Prostate gland (tissue), 2 donors: ENCODE results near the gene DENND1B. TPM values are rescaled to one million over a fixed set of nuclear protein-coding genes. Genes with fewer than 3 reads are reported as not detected.

Experiments used
- DNase-seq: peaks from one replicate; pipeline ENCODE4 v3.0.0-alpha.2; 2019; ENCODE audit warnings: low spot score
- H3K27ac ChIP-seq, 2 donors: fragments of 200-600 bp; sonication (generic); 2 replicates each; pipeline ENCODE4 v1.5.1; 2017 to 2019
- H3K27me3 ChIP-seq: fragments of 200-600 bp; sonication (generic); replicated peaks from 2 replicates; pipeline ENCODE4 v1.5.1; 2019; ENCODE audit not compliant: insufficient read depth
- H3K36me3 ChIP-seq, 2 donors: fragments of 200-600 bp; sonication (generic); 1 replicate in 1 of 2; 2 replicates in 1 of 2; pipeline versions ENCODE4 v1.5.1 to v1.8.1; 2017 to 2019
- H3K4me1 ChIP-seq: fragments of 200-600 bp; sonication (generic); replicated peaks from 2 replicates; pipeline ENCODE4 v1.5.1; 2019
- H3K4me3 ChIP-seq, 2 donors: fragments of 200-600 bp; sonication (generic); 2 replicates each; pipeline ENCODE4 v1.5.1; 2017 to 2019
- H3K9me3 ChIP-seq: fragments of 200-600 bp; sonication (generic); 2 replicates; pipeline ENCODE4 v1.5.1; 2017
- CTCF ChIP-seq, 4 experiments: fragments of 200-600 bp in 2 of 4; fragments of 450-650 bp in 2 of 4; sonication (generic) in 2 of 4; IDR thresholded peaks; 1 replicate in 3 of 4; 2 replicates in 1 of 4; pipeline ENCODE4 v1.5.1; 2016 to 2019; ENCODE audit warnings: antibody characterized with exemption in 4 of 4, mild to moderate bottlenecking in 2 of 4, moderate library complexity in 2 of 4
- POLR2A ChIP-seq: fragments of 450-650 bp; IDR thresholded peaks from one replicate; pipeline ENCODE4 v1.6.1; 2016; ENCODE audit warnings: antibody characterized with exemption, mild to moderate bottlenecking
- POLR2AphosphoS5 ChIP-seq: sonication (generic); formaldehyde crosslinking; IDR thresholded peaks from one replicate; pipeline ENCODE4 v1.6.1; 2017; ENCODE audit warnings: antibody characterized with exemption
- WGBS: methylation state at CpG from one replicate; pipeline ENCODE4 v1.1.5; 2018; 5-methylcytosine and 5-hydroxymethylcytosine counted together
- intact Hi-C: fragments of 100-400 bp; cut with DNase I; formaldehyde crosslinking; loops from one replicate; pipeline ENCODE4 v1.14.2; 2022
- total RNA-seq, 2 donors: library from RNA; depleted of rRNA; stranded (reverse); fragments of >200 nt; gene quantifications; one replicate each; pipeline ENCODE4 v1.1.0, GENCODE V29; 2016

DENND1B gene
- total RNA-seq, 2 donors from 2014 or later: 13.5 to 14.1 TPM

- intact Hi-C loops: no loop called here
- no peak for TF ChIP-seq CTCF (IDR thresholded peaks at IDR 0.05)
- TF ChIP-seq POLR2A: no peak
- TF ChIP-seq POLR2AphosphoS5: no peak
- Histone ChIP-seq H3K4me1 (no peaks in the 10 kb centered on the region), H3K4me3 (no peak overlapping the region), H3K36me3 (no peaks in the 10 kb centered on the region), H3K27ac (no peak overlapping the region), H3K27me3 (no peaks in the 10 kb centered on the region), H3K9me3 (no peaks in the 10 kb centered on the region)
- DNase-seq: no peak
- 76% methylated on average over 6 of the region's 6 CpGs for WGBS
These were observed 3.2 kb downstream of the DENND1B start for GRCh38 chr1:197771904-197772556.

GRCh38 chr1:197771386-197771785, 3.9 kb downstream of the DENND1B start:
- no peaks in the 10 kb centered on the region for H3K4me1 ChIP-seq
- no peak overlapping the region for H3K4me3 ChIP-seq
- H3K9me3 ChIP-seq: no peaks in the 10 kb centered on the region
- no peaks in the 10 kb centered on the region for H3K27me3 ChIP-seq
- H3K27ac ChIP-seq: no peak overlapping the region
- intact Hi-C loops: no loop called here
- 100% methylated on average over 2 of the region's 2 CpGs for WGBS
- TF ChIP-seq POLR2A: no peak
- no peak for TF ChIP-seq POLR2AphosphoS5
- no peak for TF ChIP-seq CTCF (IDR thresholded peaks at IDR 0.05)
- DNase-seq: no peak
- H3K36me3 ChIP-seq: no peaks in the 10 kb centered on the region

GRCh38 chr1:197770243-197770642, 5.0 kb downstream of the DENND1B start:
- Histone ChIP-seq H3K27ac (no peak overlapping the region), H3K27me3 (no peaks in the 10 kb centered on the region), H3K9me3 (no peaks in the 10 kb centered on the region), H3K4me3 (no peak overlapping the region), H3K36me3 (no peaks in the 10 kb centered on the region), H3K4me1 (no peaks in the 10 kb centered on the region)
- TF ChIP-seq POLR2A (no peak), CTCF (IDR thresholded peaks at IDR 0.05) (no peak), POLR2AphosphoS5 (no peak)
- no peak for DNase-seq
- intact Hi-C loops: no loop called here

- no peak for DNase-seq
- 78% methylated on average over 4 of the region's 4 CpGs for WGBS
- intact Hi-C loops: no loop called here
- Histone ChIP-seq H3K9me3 (no peaks in the 10 kb centered on the region), H3K36me3 (no peaks in the 10 kb centered on the region), H3K4me3 (no peak overlapping the region), H3K27ac (no peak overlapping the region), H3K27me3 (no peaks in the 10 kb centered on the region), H3K4me1 (no peaks in the 10 kb centered on the region)
- TF ChIP-seq CTCF (IDR thresholded peaks at IDR 0.05) (no peak), POLR2A (no peak), POLR2AphosphoS5 (no peak)
These were observed 6.0 kb downstream of the DENND1B start for GRCh38 chr1:197769287-197769686.
